Endothelial cell (in vitro differentiated cells): ENCODE results near the gene ZDHHC11B. TPM values are rescaled to one million over a fixed set of nuclear protein-coding genes. Genes with fewer than 3 reads are reported as not detected.

ENCODE experiments used
- DNase-seq: peaks from one replicate; pipeline ENCODE4 v3.0.0; 2021; ENCODE audit warnings: low spot score
- H3K27ac Mint-ChIP-seq: one replicate; pipeline ENCODE4 v1.8.0; 2021; ENCODE audit warnings: mixed read lengths, inconsistent platforms; ENCODE audit not compliant: unreplicated experiment
- H3K27me3 Mint-ChIP-seq: one replicate; pipeline ENCODE4 v1.8.0; 2021; ENCODE audit warnings: mild to moderate bottlenecking, moderate library complexity, mixed read lengths, inconsistent platforms; ENCODE audit not compliant: unreplicated experiment
- H3K36me3 Mint-ChIP-seq: one replicate; pipeline ENCODE4 v1.8.0; 2021; ENCODE audit warnings: mild to moderate bottlenecking, low read depth, mixed read lengths, inconsistent platforms; ENCODE audit not compliant: unreplicated experiment
- H3K4me1 Mint-ChIP-seq: one replicate; pipeline ENCODE4 v1.8.0; 2021; ENCODE audit warnings: mild to moderate bottlenecking, mixed read lengths, inconsistent platforms; ENCODE audit not compliant: unreplicated experiment
- H3K4me3 Mint-ChIP-seq: one replicate; pipeline ENCODE4 v1.8.0; 2021; ENCODE audit warnings: mild to moderate bottlenecking, mixed read lengths, inconsistent platforms; ENCODE audit not compliant: unreplicated experiment
- H3K9me3 Mint-ChIP-seq: one replicate; pipeline ENCODE4 v1.8.0; 2021; ENCODE audit warnings: mixed read lengths, inconsistent platforms; ENCODE audit not compliant: unreplicated experiment
- total RNA-seq: library from RNA; stranded (reverse); fragmentation: NEBNext Ultra II Directional; extraction: Animal tissue kit (Norgen Biotek cat#: 25700); gene quantifications from one replicate; pipeline ENCODE4 v1.2.1, GENCODE V29; 2021; ENCODE audit not compliant: unreplicated experiment
- TF ChIP-seq, protein P1 (sequence below): fragments of 200-600 bp; sonication (generic); IDR thresholded peaks from one replicate; pipeline ENCODE4 v1.5.0; 2021; ENCODE audit warnings: antibody characterized with exemption; ENCODE audit not compliant: unreplicated experiment

ZDHHC11B gene
- total RNA-seq, 1 donor from 2014 or later, result not detected

DNA sequence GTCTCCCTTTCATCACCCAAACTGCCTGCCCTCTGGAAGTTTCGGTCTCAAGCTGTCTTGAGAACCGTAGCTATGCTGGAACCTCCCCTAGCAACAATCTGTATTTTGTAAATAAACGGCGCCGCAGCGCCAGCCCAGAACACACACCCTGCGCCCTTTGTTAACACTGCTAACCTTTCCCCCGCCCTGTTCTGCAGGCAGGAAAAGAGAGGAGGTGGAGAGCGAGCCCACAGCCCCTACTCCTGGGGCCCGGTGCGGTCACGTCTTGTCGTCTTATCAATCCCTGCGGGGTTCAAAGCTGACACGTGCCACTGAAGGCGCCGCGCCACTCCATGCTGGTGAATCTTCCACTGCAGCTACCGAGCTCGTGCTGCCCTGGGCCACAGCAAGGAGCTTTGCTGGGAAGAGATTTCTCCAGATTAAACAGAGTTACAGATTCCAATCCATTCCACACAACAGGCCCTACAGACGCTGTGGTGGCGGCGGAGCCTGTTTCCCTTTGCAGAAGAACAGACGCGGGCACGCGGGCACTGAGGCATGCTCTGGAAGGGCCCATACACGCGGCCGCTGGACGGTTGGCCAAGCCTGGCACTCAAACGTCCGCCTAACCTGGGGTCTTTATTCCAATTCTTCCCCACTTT lies 25.3 kb downstream of the ZDHHC11B start:
- peak overlapping the region; percentile 93 for H3K27ac Mint-ChIP-seq
- DNase-seq, result no peak

DNA sequence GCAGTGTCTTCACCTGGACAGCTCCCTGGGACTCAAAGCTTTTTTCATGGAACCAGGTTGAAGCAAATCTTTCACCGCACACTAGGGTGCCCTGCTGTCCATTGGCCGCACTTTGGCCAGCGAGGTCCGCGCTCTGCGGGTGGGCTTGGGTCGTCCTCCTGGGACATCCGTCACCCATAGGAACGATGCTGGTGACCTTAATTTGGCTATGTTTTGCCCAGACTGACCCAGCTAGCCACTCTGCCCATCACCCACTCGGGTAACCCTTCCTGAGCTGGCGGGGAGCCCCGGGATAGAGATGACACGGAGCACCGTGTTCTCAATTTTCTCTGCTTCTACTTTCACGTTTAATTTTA lies 25.9 kb downstream of the ZDHHC11B start:
- H3K4me3 Mint-ChIP-seq, result peak overlapping the region; percentile 56
- TF ChIP-seq, protein P1, sequence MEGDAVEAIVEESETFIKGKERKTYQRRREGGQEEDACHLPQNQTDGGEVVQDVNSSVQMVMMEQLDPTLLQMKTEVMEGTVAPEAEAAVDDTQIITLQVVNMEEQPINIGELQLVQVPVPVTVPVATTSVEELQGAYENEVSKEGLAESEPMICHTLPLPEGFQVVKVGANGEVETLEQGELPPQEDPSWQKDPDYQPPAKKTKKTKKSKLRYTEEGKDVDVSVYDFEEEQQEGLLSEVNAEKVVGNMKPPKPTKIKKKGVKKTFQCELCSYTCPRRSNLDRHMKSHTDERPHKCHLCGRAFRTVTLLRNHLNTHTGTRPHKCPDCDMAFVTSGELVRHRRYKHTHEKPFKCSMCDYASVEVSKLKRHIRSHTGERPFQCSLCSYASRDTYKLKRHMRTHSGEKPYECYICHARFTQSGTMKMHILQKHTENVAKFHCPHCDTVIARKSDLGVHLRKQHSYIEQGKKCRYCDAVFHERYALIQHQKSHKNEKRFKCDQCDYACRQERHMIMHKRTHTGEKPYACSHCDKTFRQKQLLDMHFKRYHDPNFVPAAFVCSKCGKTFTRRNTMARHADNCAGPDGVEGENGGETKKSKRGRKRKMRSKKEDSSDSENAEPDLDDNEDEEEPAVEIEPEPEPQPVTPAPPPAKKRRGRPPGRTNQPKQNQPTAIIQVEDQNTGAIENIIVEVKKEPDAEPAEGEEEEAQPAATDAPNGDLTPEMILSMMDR, result no peak
- H3K4me1 Mint-ChIP-seq, result peaks cover 9% of the 10 kb centered on the region
- H3K27me3 Mint-ChIP-seq, result peaks cover 15% of the 10 kb centered on the region
- peaks cover 11% of the 10 kb centered on the region for H3K36me3 Mint-ChIP-seq
- no peaks in the 10 kb centered on the region for H3K9me3 Mint-ChIP-seq
- H3K27ac Mint-ChIP-seq, result peak overlapping the region; percentile 93
- DNase-seq, result no peak

More for the DNA sequence above, 25.3 kb downstream of the ZDHHC11B start:
- Mint-ChIP-seq H3K9me3 (no peaks in the 10 kb centered on the region), H3K4me3 (peak overlapping the region; percentile 56), H3K36me3 (peaks cover 7% of the 10 kb centered on the region), H3K4me1 (peaks cover 9% of the 10 kb centered on the region), H3K27me3 (peaks cover 15% of the 10 kb centered on the region)
- TF ChIP-seq, protein P1, result no peak

DNA sequence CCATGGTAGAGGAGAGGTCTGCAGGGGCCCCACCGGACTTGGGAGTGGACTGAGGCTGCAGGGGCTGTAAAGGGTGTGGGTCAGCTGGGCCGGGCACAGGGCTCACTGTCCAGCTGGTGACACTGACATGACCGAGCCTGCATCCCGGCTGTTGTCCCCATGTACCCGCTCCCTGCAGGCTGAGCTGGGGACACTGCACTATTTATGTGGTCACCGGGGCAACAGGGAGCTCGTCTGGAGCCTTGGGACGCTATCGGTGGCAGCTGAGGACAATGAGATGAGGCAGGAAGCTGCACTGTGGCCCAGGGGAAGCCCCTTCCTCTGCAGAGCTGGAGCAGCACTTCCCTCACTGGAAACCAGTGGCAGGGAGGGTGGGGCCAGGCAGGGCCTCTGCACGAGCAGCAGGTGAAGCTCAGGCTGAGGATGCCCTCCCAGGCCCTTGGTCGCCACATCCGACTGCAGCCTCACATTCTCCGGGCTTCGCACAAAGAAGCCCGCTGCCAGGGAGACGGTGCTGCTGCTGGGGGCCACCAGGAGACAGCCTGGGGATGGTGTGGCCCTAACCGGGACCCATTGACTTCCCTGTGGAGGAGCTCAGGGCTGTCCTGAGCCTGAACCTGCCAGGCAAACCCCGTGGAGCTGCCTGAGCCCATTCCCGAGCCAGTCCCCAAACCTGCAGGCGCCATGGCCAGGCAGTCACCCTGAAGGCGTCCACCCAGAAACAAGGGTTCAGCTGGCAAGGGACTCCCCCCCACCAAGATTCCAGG lies 26.4 kb downstream of the ZDHHC11B start:
- DNase-seq, result peak; percentile 69
- Mint-ChIP-seq H3K9me3 (no peaks in the 10 kb centered on the region), H3K36me3 (peaks cover 11% of the 10 kb centered on the region), H3K27ac (peak overlapping the region; percentile 91), H3K4me3 (no peak overlapping the region), H3K27me3 (peaks cover 15% of the 10 kb centered on the region), H3K4me1 (peaks cover 9% of the 10 kb centered on the region)
- TF ChIP-seq, protein P1, result no peak

DNA sequence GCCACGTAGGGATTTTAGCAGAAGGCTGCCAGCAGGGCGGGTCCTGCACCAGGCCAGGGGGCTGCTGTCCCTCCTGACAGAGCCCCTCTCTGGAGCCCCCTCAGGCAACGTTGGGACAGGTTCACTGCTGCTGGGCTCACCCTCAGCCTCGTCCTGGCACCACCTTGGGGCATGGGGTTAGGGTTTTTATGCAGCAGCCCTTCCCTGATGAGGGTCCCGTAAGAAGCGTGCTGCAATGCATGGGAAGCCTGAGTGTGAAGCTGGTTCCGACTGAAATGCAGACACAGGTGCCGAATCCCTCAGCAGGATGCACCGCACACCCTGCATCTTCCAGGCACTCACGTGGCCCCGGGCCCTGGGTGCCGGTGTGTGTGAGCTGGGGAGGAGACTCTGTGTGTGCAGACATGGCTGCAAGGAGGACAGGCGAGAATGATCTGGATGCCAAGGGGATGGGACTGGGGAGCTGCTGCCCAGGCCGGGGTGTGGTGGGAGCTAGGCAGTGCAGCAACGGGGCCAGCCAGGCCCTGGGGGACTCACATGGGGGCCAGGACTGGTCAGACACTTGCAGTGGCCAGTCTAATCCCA lies 27.1 kb downstream of the ZDHHC11B start:
- Mint-ChIP-seq H3K36me3 (peaks cover 11% of the 10 kb centered on the region), H3K9me3 (no peaks in the 10 kb centered on the region), H3K4me1 (peaks cover 9% of the 10 kb centered on the region), H3K27ac (peak overlapping the region; percentile 91), H3K4me3 (no peak overlapping the region), H3K27me3 (peaks cover 13% of the 10 kb centered on the region)
- no peak for DNase-seq
- TF ChIP-seq, protein P1, result no peak
